ENCODE data around the gene SYNDIG1L.
"Not testable (repeated sequence)": the region's sequence is repeated elsewhere in the genome, so short reads cannot be mapped to it uniquely, and the experiment has no call there.

Gene SYNDIG1L

DNA sequence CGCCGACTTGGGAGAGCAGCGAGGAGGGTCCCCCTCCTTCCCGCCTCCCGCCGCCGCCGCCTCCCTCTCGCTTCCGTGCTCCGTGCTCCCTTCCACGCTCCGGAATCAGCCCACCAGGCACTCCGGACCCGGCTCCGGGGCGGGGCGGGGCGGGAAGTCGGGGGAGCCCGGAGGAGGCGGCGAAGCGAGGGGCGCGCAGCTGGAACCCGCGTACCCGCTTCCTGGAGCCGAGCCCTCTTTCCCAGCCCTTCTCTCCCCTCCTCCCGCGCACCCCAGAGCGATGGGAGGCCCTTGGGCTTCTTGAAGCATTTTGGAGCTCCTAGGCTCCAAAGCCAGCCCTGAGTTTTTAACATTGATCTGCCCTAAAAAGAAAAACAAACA lies at the start of gene SYNDIG1L:
Gene SYNDIG1L, minus strand, starts transcription at position 9 of the 381 bp plus-strand sequence. CDS start 16,466 bp downstream, outside the sequence.
- DNase-seq, result no peak

DNA sequence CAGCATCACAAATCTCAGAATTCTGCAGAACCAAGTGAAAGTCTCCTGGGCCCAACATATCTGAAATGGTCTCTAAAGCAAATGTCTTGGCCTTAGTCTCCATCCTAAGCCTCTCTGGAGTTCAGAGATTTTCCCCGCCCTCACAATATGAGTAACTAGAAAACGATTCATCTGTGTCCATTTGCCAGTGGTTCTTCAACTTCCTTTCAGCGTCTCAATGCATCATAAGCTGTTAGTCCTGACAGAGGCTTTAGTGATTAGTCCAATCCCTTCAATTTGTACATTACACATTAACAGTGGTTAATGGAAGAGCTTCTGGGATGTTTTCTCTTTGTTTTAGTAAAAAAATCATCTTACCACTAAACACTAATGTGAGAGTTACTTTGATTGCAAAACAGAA lies 49.7 kb upstream of the SYNDIG1L start:
- DNase-seq, result no peak

DNA sequence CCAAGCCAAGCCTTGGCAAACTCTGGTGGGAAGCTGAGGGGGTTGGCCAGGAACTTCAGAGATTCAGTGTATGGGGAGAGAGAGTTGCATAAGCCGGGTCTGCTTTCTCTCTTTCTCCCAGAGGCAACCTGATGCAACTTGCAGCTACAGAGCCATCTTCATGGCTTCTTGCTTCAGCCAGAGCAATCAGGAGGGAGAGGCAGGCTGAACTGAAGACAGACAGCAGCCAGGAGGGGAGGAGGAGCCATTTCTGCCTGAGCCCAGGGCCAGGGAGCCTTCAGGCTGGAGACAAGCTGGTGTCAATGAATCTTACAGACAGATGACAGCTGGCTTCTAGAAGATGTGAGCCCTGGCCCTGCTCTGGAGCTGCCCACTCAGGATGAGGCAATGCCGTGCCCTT lies 48.4 kb upstream of the SYNDIG1L start:
- no peak for DNase-seq

DNA sequence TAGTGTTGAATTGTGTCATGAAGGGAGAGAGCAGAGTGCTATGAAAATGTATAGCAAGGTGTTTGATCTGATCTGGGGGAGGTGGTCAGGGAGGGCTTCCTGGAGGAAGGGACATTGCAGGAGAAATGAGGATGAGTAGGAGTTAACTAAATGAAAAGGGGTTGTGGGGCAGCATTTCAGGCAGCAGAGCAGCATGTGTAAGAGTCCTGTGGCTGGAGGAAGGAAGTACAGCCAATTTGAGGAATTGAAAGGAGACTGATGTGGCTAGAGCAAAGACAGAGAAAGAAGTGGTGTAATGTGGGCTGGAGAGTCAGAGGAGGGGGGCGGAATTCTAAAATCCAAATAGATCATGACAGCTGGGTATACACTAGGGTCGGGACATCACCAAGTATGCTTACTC lies 46.6 kb upstream of the SYNDIG1L start:
- no peak for DNase-seq

DNA sequence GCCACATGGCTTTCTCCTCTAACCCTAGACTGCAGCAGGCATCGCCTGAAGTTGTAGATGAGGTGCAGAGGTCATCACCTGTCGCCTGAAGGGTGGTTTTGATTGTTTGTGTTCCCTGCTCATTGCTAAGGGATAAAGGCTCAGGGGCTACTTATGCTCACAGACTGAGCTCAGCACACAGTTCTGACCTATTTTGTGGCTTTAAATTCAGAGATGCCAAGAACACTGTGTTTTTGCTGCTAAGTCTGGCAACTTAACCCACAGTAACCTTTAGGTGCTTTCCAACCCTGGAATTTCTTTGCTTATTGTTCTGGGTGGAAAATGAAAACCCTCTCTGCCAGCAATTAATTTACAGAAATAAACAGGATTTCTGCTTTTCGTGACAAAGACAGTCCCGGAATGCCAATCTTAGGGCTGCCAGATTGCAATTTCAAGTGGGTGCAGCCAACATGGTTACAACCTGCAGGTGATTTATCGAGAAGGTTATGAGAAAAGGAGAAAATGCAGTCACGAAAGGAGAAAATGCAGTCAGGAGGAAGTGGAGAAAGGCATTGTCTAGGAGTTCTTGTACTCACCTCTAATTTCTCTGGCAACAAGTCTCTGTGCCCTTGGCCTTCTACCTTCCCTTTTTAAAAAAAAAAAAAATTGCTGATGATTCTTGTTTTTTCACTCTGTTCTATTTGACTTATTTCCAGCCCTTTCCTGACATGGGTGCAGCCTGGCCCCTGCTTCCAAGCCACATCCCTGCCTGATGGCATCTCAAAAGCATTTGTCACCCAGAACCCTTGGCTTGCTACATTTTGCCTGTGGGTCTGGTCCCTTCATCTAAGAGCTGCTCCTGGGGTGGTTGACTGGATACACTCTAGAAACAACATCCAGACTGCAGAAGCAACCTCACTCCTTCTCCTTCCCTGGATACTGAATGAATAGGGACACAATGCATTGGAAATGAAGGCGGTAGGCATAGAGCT lies 43.8 kb upstream of the SYNDIG1L start:
- no peak for DNase-seq

DNA sequence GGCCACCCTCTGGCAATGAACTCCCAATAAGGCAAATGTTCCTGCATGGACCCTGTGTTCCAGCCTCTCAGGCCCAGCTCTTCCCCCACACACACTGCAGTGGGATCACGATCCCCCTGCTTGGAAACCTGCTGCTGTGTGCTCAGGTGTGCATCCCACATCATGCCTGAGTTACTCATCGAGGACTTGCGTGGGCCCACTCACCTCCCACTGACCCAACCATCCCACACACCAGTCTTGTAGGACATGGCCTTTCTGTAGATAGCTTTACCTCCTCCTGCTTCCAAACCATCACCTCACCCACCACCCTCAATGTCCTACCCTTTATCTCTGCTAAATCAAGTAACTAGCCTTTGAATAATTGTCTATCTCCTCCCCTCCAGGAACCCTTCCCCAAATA lies 42.5 kb upstream of the SYNDIG1L start:
- DNase-seq, result no peak

DNA sequence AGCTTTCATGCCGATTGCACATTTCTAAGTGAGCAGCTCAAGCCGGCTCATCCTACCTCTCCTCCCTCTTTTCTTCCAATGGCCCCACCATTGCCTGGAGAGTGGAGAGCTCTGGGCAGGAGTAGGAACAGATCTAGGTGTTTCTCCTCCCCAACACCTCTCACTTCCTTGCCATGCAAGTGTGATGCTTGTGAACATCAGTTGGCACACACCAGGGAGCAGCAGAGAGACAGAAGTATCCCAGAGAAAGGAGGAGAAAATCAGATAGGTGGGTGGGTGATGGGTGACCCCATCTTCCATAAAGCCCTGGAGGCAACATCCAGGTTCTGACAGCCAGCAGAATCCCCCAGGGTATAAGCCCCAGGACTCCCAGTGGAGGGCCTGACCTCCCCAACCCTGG lies 39.3 kb upstream of the SYNDIG1L start:
- no peak for DNase-seq

DNA sequence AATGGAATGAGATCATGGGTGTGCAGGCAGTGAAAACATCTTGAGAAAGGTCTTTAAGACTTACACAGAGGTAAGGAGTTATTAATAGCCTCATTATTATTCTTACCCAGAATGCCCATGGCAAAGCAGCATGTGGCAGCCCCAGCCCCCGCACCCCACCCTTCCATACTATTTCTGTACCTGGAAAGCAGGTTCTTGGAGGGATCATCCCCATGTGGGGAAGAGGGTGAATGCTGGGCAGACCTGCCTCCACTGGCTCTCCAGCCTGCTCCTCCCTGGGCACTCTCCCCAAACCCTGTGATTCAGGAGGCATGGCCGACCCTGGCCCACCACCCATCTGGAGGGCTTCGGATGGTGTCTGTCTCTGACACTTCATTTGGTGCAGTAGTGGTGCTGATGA lies 38.8 kb upstream of the SYNDIG1L start:
- no peak for DNase-seq

DNA sequence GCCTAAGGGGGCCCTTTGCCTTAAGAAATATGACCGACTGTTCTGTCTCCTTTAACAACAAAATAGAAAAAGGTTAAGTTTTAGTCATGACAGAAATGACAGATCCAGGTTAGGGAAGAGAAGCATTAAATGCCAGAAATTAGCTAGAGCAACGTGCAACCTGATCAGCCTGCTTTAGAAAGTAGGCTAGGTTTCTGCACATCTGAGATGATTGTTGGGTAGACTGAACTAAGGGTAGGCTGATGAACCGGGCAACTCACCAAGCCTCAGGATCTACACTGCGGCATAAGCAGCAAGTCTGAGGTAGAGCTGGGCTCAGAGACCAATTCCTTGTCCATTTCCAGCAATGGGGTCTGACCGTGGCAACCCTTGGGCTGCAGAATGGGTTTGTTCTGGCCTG lies 37.7 kb upstream of the SYNDIG1L start:
- DNase-seq, result no peak

DNA sequence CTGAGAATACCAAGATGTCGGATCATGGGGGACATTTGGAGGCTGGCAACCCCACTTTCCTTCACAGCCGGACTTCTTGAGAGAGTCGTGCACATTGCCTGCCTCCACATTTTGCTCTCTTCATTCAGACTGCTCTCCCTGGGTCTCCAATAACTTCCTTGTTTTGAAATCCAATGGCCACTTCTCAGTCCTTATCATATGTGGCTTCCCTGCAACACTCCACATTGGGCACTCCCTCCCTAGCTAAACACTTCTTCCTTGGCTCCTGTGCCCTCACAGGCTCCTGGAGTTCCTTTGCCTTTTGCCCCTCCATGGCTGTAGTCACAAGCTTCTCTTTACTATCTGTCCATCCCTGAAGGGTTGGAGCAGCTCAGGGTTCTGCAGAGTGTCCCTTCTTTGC lies 37.0 kb upstream of the SYNDIG1L start:
- no peak for DNase-seq

DNA sequence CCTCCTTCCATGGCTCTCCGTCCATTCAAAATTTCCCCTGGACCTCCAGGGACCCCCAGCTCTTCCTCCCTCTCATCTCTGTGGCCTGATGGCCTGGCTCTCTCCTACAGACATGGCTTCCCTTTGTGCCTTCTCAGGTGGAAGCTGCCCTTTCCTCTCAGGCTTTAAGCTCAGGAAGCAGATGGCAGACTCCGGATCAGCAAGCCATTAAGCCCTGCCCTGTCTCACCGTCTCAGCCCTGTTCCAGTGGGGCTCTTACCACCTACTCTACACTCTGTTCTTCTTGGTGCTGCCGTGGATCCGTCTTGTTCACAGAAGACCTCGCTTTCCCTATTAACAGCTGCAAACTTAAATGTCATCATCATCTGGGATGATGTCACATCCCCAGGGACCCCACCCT lies 34.0 kb upstream of the SYNDIG1L start:
- no peak for DNase-seq

DNA sequence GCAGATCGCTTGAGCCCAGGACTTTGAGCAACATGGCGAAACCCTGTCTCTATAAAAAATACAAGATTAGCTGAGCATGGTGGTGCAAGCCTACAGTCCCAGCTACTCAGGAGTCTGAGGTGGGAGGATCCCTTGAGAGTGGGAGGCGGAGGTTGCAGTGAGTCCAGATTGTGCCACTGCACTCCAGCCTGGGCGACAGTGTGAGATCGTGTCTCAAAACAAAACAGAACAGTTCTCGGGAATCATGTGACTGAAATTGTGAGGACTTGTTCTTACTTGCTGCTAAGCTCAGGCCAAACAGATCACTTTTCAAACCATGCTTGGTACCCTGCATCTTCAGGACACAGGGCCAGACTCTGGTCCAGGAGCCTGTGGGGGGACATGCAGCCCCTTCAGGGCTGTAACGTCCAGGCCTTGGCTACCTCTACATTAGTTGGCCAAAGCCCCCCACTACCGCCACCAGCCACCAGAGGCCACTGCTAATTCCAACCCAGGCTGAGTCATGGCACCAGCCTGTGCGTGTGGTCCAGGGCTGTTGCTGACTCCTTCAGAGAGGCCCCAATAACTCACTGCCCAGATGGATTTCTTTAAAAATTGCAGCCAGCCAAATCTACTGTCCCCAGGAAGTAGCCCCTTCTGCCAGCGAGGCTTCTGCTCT lies 33.4 kb upstream of the SYNDIG1L start:
- DNase-seq, result peak in 1 of 3 experiments; percentile 8

DNA sequence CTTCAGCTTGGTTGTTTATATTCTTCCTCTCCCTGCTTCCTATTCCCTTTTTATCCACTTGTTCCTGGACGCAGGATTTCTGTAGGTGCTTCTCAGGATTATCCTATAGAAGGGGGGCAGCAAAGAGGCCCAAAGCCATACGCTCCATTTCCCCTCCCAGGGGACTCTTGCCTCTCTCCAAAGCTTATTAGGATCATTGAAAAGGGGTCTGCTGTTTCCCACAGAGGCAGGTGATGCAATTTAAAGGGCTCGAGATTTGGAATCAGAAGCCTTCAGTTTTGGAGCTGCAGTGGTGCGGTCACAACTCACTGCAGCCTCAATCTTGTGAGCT lies 31.5 kb upstream of the SYNDIG1L start:
- peak in 1 of 3 experiments; percentile 33 for DNase-seq

DNA sequence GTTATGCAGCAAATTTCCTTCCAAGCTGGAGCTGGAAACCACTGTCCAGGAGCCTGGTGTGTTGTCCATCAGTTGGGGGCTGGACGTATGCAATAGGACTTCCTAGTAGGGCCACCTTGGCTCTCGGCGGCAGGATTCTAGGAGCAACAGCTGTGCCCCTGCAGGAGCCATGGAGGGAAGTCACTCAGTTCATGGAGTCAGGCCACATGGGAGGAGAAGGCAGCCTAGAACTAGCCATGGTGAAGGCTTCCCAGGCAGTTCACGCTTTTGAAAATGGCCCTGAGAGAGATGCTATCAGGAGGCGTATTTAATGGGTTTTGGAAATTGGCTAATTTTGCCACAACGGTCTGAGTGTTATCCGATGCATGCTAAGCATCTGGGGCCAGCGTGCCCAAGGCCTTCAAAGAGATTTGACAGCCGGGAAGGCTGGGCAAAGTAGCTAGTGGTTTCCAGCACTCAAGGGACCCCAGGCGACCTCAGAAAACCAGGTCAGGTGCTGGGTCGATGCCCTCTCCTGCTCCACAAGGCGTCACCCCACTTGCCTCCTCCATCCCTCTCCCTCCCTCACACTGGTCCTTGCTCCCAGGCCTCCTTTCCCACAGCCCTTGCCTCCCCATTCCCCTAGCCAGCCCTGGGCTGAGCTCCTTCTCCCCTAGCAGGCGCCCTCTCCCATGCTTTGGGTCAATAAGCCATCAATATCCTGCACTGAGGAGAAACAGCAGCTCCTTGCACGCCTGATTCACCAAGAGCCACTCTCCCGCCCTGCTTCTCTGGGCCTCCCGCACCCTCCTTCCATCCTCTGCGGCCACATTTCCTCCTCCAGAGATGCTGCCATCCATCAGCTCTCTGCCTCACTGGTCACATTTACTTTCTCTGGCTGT lies 30.9 kb upstream of the SYNDIG1L start:
- no peak for DNase-seq

DNA sequence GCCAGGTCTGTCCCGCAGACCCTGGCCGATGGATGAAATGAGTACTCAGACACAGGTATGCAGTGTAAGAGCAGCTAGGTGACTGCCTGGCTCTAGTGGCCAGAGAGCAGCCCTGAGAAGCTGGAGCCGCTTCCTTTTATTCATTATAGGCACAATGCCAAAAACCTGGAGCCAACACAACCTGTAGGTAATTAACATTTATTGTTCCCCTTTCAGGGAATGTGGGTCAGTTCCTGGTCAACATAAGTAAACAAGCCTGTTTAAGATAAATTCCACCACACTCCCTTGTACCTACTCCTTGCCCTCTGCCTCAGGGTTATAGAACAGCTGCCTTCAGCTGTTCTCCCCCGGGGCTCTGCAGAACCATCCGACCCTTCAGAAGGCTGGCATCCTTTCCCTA lies 28.4 kb upstream of the SYNDIG1L start:
- not testable (repeated sequence) for DNase-seq

DNA sequence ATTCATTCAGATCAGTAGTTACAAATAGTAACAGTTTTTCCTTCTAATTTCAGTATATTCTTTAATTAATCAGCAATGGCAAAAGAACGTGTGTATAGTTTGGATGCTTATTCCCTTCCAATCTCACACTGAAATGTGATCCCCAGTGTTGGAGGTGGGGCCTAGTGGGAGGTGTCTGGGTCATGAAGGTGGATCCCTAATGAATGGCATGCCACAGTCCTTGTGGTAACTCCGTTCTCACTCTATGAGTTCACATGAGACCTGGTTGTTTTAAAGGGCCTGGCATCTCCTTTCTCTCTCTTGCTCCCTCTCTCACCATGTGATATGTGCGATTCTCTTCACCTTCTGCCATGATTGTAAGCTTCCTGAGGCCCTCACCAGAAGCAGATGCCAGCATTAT lies 18.9 kb upstream of the SYNDIG1L start:
- DNase-seq, result no peak

DNA sequence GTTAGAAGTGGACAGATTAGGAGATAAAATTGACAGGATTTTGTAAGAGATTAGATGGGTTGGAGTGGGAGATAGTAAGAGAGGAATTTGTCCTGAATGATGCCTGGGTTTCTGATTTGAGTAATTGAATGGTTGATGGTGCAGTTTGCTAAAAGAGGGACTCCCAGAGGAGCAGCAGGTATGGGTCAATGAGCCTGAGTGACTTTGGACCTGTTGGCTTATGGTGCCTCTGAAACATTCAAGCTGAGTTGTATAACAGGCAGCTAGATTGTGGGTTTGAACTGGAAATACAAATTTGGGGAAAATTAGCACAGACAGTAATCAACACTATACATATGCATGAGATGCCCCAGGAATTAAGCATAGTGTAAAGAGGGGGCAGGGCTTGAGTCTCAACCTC lies 16.7 kb upstream of the SYNDIG1L start:
- no peak for DNase-seq

DNA sequence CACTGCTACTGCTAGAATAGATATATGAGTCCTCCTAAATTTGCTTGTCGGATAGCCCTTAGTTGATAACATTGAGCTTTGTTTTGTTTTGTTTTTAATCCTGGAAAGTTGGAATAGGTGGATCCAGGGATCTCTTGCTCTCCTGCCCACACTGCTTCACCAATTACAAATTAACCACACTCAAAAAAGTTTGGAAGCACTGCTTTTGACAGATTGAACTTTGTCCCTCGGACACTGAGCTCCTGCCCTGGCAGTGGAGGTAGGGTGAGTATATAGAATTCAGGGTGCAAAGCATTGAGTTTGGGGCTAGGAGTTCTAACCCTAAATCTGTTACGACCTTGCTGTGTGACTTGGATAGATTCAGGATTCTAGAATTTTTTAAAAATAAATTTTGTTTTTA lies 15.1 kb upstream of the SYNDIG1L start:
- no peak for DNase-seq

DNA sequence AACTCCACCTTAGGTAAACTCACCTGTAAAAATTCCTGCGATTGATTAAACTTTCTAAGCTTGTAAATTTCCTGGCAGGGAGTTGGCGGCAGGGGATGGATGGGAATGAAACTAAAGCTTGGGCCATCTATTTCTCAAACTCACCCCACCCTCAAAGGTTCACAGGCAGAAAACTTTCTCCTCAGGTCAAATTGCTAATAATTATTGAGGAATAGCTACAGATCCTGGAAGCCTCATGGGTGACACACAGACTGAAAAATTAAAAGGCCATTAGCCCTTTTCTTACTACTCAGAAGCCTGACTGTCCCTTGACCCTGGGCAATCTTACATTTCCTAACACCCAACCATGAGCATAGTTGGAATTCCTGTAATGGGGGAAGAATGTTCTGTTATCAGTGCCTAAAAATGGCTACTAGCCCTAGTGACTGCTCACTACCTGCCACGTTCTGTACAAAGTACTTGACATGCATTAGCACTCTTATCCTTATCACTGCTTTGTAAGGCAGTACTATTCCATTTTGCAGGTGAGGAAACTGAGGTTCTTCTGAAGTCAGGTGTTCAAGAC lies 12.4 kb upstream of the SYNDIG1L start:
- no peak for DNase-seq

DNA sequence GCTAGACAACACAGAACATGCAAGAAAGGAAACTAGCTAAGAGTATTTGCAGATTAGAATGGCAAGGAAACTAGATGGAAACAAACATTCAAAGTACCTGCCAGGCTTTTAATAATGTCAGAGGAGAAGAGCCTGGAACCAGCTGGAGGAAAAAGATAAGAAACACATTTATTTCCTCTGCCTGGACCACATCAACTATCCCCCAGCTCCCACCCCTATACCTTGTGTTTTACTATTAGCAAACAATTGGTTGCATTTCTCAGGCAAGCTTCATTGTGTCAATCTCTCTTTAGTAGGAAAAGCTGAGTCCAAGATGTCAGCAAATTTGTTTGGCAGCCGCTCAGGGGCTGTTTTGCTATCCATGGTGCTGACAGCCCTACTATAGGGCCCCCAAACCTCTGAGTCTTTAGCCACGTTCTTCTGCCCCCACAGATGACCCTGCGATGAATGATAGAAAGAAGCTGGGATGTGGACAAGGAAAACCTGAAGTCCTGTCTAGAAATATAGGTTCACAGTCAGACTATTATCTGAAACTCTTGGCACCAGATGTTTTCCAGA lies 11.6 kb upstream of the SYNDIG1L start:
- no peak for DNase-seq

DNA sequence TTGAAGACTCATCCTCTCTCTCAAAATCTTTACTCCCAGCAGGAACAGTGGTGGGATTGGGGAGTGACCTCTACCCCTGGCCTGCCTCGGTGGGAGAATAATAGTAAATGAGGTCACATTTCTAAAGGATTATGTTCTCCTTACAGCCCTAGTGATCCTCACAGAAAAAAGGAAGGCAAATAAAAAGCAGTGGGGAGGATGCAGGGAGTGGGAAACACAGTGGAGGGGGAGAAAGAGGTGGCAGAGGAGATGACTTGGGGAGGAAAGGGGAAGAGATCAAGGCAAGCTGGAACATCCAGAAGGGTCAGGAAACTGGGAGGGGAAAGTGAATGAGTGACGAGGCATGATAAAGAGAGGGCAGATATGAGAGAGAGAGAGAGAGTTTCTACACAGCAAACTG lies 8.3 kb upstream of the SYNDIG1L start:
- DNase-seq, result no peak

DNA sequence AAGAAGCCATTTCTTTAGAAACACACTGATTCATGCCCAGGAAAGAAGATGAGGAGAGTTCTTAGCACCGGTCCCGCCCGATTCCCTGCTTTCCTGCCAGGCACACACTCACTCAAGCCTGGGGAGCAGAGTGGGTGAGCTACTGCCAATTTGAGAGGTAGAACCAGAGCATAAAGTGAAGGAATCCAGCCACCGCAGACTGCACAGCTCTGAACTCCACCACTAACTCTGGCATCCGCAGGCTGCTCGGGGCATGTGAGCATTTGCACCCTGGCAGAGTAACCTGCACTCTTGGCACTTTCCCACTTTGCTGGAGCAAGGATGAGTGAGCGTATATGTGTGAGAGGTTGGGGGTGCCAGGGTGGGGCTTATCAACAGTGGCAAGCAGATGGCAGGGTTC lies 4.0 kb upstream of the SYNDIG1L start:
- DNase-seq, result no peak

DNA sequence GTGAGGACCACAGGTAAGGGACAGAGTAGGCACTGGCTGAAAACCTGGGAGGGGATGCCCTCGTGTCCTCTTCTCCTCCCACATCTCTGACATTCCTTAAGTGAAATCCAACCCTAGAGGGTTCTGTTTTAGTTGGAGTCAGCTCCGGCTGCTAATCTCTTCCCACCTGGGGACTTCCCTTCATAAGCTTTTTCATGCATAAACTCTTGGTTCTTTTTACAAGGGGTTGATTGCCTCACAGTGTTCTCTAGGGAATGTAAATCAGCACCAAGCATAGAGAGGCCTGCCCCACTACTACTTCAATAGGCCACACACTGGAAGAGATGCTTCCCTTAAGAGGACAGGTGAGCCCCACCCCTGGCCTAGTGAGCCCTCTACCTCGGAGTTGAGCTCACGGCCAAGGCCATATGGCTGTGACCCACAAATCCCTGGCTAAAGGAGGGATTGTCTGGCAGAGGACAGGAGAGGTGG lies 3.2 kb upstream of the SYNDIG1L start:
- DNase-seq, result peak in 1 of 3 experiments; percentile 72

All from NCI-H1417 (cell line).